ENCODE data around the gene TRRAP.
"Not testable (repeated sequence)": the region's sequence is repeated elsewhere in the genome, so short reads cannot be mapped to it uniquely, and the experiment has no call there.

Gene TRRAP

DNA sequence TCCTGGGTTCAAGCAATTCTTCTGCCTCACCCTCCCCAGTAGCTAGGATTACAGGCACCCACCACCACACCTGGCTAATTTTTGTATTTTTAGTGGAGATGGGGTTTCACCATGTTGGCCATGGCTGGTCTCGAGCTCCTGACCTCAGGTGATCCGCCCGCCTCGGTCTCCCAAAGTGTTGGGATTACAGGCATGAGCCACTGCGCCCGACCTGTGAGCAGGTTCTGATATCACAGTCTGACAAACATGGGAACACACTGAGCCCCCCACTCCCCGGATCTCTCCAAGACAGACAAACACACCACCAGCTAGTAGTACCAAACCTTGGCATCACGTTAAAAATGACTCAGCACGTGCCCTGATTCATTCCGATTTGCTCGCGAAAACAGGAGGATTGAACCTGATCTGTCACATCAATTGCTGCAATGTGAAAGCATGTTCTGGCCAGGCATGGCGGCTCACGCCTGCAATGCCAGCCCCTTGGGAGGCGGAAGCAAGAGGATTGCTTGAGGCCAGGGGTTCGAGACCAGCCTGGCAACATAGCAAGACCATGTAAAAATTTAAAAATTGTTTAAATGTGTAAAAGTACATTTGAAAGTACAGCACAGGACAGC, 159.1 kb downstream of the TRRAP start:
- H3K36me3 Mint-ChIP-seq (ENCODE audit: low read depth) = peaks cover 100% of the 10 kb centered on the region
- no peak overlapping the region for H3K27ac Mint-ChIP-seq
- H3K4me1 Mint-ChIP-seq (ENCODE audit: low read depth) = peaks cover 8% of the 10 kb centered on the region
- no peaks in the 10 kb centered on the region for H3K27me3 Mint-ChIP-seq
- no peak overlapping the region for H3K4me3 Mint-ChIP-seq
- no peaks in the 10 kb centered on the region for H3K9me3 Mint-ChIP-seq
- intact Hi-C loops (cut with micrococcal nuclease) = no loop called here

GRCh38 chr7:99038086-99038855, 159.9 kb downstream of the TRRAP start:
- Mint-ChIP-seq H3K9me3 (no peaks in the 10 kb centered on the region), H3K36me3 (ENCODE audit: low read depth) (peaks cover 100% of the 10 kb centered on the region), H3K4me1 (ENCODE audit: low read depth) (peaks cover 8% of the 10 kb centered on the region), H3K4me3 (no peak overlapping the region), H3K27me3 (no peaks in the 10 kb centered on the region), H3K27ac (peak overlapping the region; percentile 52)
- intact Hi-C loops (cut with micrococcal nuclease) = no loop called here

- Mint-ChIP-seq H3K36me3 (ENCODE audit: low read depth) (peaks cover 100% of the 10 kb centered on the region), H3K27me3 (no peaks in the 10 kb centered on the region), H3K27ac (no peak overlapping the region), H3K4me1 (ENCODE audit: low read depth) (peaks cover 13% of the 10 kb centered on the region), H3K9me3 (no peaks in the 10 kb centered on the region), H3K4me3 (no peak overlapping the region)
- intact Hi-C loops (cut with micrococcal nuclease) = no loop called here
These were observed 161.1 kb downstream of the TRRAP start for GRCh38 chr7:99039384-99039891.

GRCh38 chr7:99040104-99040958, 162.0 kb downstream of the TRRAP start:
- H3K27me3 Mint-ChIP-seq = no peaks in the 10 kb centered on the region
- H3K36me3 Mint-ChIP-seq (ENCODE audit: low read depth) = peaks cover 100% of the 10 kb centered on the region
- H3K4me1 Mint-ChIP-seq (ENCODE audit: low read depth) = peaks cover 13% of the 10 kb centered on the region
- H3K9me3 Mint-ChIP-seq = no peaks in the 10 kb centered on the region
- H3K4me3 Mint-ChIP-seq = no peak overlapping the region
- intact Hi-C loops (cut with micrococcal nuclease) = loop anchor here (1.0 kb wide), 1 partner anchor 273 kb away; no protein-coding TSS in a partner anchor
- H3K27ac Mint-ChIP-seq = no peak overlapping the region

DNA sequence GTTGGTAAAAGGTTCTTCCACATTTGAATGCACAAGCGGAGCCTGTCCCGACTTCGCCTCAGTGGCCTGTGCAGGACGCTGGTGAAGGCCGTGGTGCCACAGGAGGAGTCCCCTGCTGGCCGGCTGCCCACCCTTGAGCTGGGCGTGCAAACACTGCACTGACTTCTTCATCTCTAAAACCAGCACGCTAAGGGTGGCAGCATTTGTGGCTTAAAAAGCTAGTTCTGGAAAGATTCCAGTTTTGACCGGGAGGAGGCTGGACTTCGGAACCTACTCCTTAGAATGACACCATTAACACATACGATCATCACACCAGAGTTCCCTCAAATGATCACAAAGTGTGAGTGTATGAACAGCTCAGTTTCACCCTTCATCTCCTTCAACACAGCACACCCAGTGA, 163.2 kb downstream of the TRRAP start:
- intact Hi-C loops (cut with micrococcal nuclease) = no loop called here
- Mint-ChIP-seq H3K4me1 (ENCODE audit: low read depth) (peaks cover 13% of the 10 kb centered on the region), H3K27ac (no peak overlapping the region), H3K27me3 (no peaks in the 10 kb centered on the region), H3K4me3 (no peak overlapping the region), H3K9me3 (no peaks in the 10 kb centered on the region), H3K36me3 (ENCODE audit: low read depth) (peaks cover 100% of the 10 kb centered on the region)

DNA sequence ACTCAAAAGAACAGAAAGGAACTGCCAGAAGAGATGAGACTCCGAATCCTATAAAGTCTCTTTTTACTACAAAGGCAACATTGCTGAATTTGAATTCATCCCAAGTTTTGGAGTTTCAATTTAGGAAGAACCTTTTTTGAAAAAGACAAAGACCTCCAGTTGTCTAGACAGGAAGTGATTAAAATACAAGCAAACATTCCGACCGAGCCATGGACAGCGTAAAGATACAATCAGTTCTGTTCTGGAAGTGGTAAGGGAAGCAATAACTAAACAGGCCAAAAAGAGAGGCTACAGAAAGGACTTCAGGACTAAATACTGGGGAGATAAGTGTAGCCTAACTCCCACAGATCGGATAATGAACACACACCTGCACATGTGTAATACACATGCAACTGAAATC, 164.6 kb downstream of the TRRAP start:
- H3K27me3 Mint-ChIP-seq = no peaks in the 10 kb centered on the region
- H3K27ac Mint-ChIP-seq = no peak overlapping the region
- H3K4me1 Mint-ChIP-seq (ENCODE audit: low read depth) = peaks cover 13% of the 10 kb centered on the region
- H3K4me3 Mint-ChIP-seq = no peak overlapping the region
- H3K9me3 Mint-ChIP-seq = no peaks in the 10 kb centered on the region
- peaks cover 100% of the 10 kb centered on the region for H3K36me3 Mint-ChIP-seq (ENCODE audit: low read depth)
- intact Hi-C loops (cut with micrococcal nuclease) = no loop called here

DNA sequence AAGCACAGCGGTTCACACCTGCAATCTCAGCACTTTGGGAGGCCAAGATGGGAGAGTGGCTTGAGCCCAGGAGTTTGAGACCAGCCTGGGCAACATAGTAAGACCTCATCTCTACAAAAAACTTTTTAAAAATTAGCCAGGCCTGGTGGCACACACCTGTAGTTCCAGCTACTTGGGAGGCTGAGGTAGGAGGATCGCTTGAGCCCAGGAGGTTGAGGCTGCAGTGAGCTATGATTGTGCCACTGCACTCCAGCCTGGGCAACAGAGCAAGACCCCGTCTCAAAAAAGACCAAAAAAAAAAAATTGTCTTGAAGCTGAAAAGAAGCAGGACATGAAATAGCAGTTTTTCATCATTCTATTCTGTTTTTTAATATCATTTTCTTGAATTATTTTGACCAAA, 166.5 kb downstream of the TRRAP start:
- H3K27ac Mint-ChIP-seq; H3K9me3 Mint-ChIP-seq; intact Hi-C loops (cut with micrococcal nuclease); H3K27me3 Mint-ChIP-seq; H3K4me3 Mint-ChIP-seq: not testable (repeated sequence)
- peaks cover 100% of the 10 kb centered on the region for H3K36me3 Mint-ChIP-seq (ENCODE audit: low read depth)
- H3K4me1 Mint-ChIP-seq (ENCODE audit: low read depth) = peaks cover 13% of the 10 kb centered on the region

DNA sequence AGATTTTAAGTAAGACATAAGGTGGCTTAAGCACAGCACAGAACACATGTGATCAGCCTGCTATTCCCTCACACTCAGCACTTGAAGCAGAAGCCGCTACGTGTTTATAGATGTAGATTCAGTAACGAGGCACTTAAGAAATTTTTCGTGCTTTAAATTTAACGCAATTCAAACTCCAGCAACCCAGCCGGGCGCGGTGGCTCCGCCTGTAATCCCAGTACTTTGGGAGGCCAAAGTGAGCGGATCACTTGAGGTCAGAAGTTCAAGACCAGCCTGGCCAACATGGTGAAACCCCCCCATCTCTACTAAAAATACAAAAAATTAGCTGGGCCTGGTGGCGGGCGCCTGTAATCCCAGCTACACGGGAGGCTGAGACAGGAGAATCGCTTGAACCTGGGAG, 167.9 kb downstream of the TRRAP start:
- H3K9me3 Mint-ChIP-seq; H3K4me3 Mint-ChIP-seq; H3K27me3 Mint-ChIP-seq; H3K27ac Mint-ChIP-seq; intact Hi-C loops (cut with micrococcal nuclease); H3K4me1 Mint-ChIP-seq (ENCODE audit: low read depth): not testable (repeated sequence)
- peaks cover 100% of the 10 kb centered on the region for H3K36me3 Mint-ChIP-seq (ENCODE audit: low read depth)

DNA sequence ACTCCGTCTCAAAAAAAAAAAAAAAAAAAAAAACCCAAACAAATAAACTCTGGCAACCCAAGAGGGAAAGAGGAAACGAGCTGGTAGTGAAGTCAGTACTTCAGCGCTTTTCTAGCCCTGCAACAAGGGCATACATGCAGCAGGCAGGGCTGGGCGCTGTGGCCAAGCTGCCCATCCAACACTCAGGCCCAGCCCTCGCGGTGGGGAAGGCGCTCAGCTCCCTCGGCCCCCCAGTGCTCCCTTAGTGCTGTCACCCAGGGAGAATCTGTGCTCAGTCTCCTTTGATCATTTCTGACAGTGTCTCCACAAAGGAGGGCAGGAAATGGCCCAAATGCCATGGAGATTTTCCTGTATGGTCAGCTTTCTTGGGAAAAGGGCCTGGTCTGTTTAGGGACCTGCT, 168.4 kb downstream of the TRRAP start:
- H3K4me3 Mint-ChIP-seq = no peak overlapping the region
- H3K36me3 Mint-ChIP-seq (ENCODE audit: low read depth) = peaks cover 100% of the 10 kb centered on the region
- H3K9me3 Mint-ChIP-seq = no peaks in the 10 kb centered on the region
- no peaks in the 10 kb centered on the region for H3K27me3 Mint-ChIP-seq
- intact Hi-C loops (cut with micrococcal nuclease) = no loop called here
- H3K4me1 Mint-ChIP-seq (ENCODE audit: low read depth) = peaks cover 5% of the 10 kb centered on the region
- no peak overlapping the region for H3K27ac Mint-ChIP-seq

- no peaks in the 10 kb centered on the region for H3K9me3 Mint-ChIP-seq
- intact Hi-C loops (cut with micrococcal nuclease) = no loop called here
- H3K4me1 Mint-ChIP-seq (ENCODE audit: low read depth) = peaks cover 5% of the 10 kb centered on the region
- H3K27ac Mint-ChIP-seq = no peak overlapping the region
- H3K4me3 Mint-ChIP-seq = no peak overlapping the region
- H3K36me3 Mint-ChIP-seq (ENCODE audit: low read depth) = peaks cover 100% of the 10 kb centered on the region
- H3K27me3 Mint-ChIP-seq = no peaks in the 10 kb centered on the region
These were observed 169.3 kb downstream of the TRRAP start for GRCh38 chr7:99047526-99048077.

DNA sequence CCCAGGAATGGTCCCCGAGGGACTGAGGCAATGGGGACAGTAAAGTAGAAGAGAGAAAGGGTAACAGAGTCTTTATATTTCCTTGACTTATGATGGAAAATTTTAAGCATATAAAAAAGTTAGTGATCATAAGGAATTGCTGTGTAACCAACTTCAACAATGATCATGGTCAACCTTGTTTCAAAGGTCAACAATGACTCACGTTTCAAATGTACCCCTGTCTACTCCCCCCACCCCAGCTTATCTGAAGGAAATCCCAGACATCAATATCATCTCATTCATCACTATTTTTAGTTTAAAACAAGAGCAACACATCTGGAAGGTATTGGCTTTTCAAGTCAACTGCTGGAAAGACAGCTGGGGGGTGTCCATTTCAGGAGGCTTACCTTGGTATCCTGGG, 172.6 kb downstream of the TRRAP start:
- Mint-ChIP-seq H3K4me3 (no peak overlapping the region), H3K9me3 (no peaks in the 10 kb centered on the region), H3K36me3 (ENCODE audit: low read depth) (peaks cover 100% of the 10 kb centered on the region), H3K4me1 (ENCODE audit: low read depth) (no peaks in the 10 kb centered on the region), H3K27ac (no peak overlapping the region), H3K27me3 (no peaks in the 10 kb centered on the region)
- intact Hi-C loops (cut with micrococcal nuclease) = no loop called here

GRCh38 chr7:99054781-99055180, 176.4 kb downstream of the TRRAP start:
- no peak overlapping the region for H3K27ac Mint-ChIP-seq
- H3K27me3 Mint-ChIP-seq = no peaks in the 10 kb centered on the region
- no peaks in the 10 kb centered on the region for H3K9me3 Mint-ChIP-seq
- H3K4me1 Mint-ChIP-seq (ENCODE audit: low read depth) = no peaks in the 10 kb centered on the region
- no peak overlapping the region for H3K4me3 Mint-ChIP-seq
- H3K36me3 Mint-ChIP-seq (ENCODE audit: low read depth) = peaks cover 84% of the 10 kb centered on the region
- intact Hi-C loops (cut with micrococcal nuclease) = no loop called here

- no peak overlapping the region for H3K27ac Mint-ChIP-seq
- H3K4me3 Mint-ChIP-seq = no peak overlapping the region
- peaks cover 41% of the 10 kb centered on the region for H3K36me3 Mint-ChIP-seq (ENCODE audit: low read depth)
- H3K9me3 Mint-ChIP-seq = no peaks in the 10 kb centered on the region
- H3K4me1 Mint-ChIP-seq (ENCODE audit: low read depth) = peaks cover 10% of the 10 kb centered on the region
- no peaks in the 10 kb centered on the region for H3K27me3 Mint-ChIP-seq
- intact Hi-C loops (cut with micrococcal nuclease) = no loop called here
These were observed 182.9 kb downstream of the TRRAP start for GRCh38 chr7:99061001-99061776.
